NCI-H446 (cell line): Measurements from ENCODE around the gene CAV1.
A peak's percentile ranks its signal among the peaks of the same experiment; 100 is the strongest.
"Not testable (repeated sequence)": the region's sequence is repeated elsewhere in the genome, so short reads cannot be mapped to it uniquely, and the experiment has no call there.

Experiments used
- DNase-seq, 2 experiments: peaks; one replicate each; lab custom pipeline; 2025; lab: John Stamatoyannopoulos, UW

Gene CAV1

DNA sequence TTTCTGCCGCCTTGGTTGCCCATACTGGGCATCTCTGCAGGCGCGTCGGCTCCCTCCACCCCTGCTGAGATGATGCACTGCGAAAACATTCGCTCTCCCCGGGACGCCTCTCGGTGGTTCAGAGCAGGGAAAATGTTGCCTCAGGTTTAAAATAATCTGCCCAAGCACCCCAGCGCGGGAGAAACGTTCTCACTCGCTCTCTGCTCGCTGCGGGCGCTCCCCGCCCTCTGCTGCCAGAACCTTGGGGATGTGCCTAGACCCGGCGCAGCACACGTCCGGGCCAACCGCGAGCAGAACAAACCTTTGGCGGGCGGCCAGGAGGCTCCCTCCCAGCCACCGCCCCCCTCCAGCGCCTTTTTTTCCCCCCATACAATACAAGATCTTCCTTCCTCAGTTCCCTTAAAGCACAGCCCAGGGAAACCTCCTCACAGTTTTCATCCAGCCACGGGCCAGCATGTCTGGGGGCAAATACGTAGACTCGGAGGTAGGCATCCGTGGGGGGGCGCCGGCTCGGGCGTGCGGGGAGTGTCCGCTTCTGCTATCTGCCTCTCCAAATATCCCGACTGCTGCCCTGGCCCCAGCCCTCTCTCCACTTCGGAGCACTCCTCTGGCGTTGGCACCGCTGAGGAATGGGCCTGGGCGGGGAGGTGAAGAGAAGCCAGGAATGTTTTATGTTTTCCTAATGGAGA, at the start of gene CAV1:
CAV1 (plus strand) TSS at position 428 of the 689 bp plus-strand sequence; CDS start at position 455, 27 bp downstream.
- DNase-seq, result peak in 1 of 2 experiments; percentile 45

DNA sequence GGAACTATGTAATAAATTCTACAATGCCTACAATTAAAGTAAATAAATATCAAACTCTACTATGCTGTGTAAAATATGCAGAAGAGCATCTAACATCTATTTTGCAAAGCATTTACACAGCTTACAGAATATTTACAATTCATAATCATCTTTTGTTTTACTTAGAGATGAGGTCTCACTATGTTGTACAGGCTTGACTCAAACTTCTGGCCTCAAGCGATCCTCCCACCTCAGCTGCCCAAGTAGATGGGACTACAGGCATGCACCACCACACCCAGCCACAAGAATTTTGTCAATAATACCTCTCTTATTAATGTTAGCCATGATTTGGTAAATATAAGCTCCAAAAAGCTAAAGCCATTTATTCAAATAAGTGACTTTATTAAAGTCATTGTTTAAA, 47.2 kb upstream of the CAV1 start:
- DNase-seq, result no peak

DNA sequence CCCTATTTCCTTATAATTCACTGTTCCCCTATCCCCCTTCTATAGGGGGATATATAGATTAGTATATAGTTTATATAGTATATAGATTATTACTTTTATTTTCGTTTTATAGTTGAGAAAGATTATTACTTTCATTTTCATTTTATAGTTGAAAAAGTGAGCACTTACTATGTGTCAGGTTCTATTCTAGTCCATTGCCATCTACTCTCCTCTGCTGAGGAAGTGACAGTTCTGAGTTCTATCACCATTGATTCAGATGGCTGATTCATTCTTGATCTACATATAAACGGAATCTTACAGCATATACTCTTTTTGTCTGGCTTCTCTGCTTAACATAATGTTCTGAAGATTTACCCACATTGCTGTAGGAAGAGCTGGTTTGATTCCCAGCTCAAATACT, 46.0 kb upstream of the CAV1 start:
- DNase-seq, result no peak

GRCh38 chr7:116483271-116483942, 41.4 kb upstream of the CAV1 start:
- no peak for DNase-seq

DNA sequence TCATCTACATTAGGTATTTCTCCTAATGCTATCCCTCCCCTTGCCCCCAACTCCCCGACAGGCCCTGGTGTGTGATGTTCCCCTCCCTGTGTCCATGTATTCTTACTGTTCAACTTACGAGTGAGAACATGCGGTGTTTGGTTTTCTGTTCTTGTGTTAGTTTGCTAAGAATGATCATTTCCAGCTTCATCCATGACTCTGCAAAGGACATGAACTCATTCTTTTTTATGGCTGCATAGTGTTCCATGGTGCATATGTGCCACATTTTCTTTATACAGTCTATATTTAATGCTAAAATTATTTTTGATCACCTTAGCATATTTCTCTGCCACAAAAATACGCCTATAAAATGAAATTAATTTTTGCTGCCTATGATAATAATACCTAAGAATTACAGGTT, 40.4 kb upstream of the CAV1 start:
- DNase-seq, result not testable (repeated sequence)

DNA sequence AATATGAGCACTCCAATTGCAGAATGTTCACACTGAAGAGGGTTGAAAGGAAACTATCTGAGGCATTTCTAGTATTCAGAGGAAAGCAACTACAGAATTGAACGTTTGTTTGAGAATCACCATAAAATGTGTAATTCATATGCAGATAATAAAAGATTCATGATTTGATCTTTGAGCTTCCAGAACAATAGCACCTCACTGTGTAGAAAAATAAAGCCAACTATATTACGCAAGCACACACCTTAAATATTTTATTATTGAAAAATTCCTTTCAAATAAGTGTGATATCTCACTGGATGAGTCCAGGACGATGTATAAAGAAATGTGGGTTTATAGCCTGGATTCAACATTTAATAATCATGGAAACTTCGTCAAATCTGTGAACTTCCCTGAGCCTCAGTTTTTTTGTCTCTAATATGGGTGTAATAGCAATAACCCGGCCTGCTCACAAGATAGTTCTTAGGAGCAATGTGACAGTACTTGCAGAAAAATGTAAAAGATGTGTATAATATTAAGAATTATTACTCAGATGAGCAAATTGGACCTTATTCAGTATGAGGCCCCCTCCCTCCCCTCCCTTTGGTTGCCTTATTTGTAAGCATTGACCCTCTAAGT, 36.8 kb upstream of the CAV1 start:
- DNase-seq, result no peak

DNA sequence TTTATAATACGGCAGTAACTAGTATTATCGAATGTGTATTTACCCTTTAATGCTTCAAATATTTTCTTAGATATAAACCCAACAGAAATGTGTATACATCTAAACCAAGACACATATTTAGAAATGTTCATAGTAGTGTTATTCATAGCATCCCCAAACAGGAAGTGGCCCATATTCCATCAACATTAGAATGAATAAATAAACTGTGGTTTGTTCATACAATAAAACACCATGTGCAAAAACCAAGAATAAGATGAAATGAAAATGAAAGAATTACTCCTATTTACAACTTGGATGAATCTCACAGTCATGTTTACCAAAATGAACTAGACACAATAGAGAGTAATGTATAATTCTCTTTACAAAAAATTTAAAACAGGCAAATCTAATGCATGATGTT, 34.5 kb upstream of the CAV1 start:
- DNase-seq, result no peak

DNA sequence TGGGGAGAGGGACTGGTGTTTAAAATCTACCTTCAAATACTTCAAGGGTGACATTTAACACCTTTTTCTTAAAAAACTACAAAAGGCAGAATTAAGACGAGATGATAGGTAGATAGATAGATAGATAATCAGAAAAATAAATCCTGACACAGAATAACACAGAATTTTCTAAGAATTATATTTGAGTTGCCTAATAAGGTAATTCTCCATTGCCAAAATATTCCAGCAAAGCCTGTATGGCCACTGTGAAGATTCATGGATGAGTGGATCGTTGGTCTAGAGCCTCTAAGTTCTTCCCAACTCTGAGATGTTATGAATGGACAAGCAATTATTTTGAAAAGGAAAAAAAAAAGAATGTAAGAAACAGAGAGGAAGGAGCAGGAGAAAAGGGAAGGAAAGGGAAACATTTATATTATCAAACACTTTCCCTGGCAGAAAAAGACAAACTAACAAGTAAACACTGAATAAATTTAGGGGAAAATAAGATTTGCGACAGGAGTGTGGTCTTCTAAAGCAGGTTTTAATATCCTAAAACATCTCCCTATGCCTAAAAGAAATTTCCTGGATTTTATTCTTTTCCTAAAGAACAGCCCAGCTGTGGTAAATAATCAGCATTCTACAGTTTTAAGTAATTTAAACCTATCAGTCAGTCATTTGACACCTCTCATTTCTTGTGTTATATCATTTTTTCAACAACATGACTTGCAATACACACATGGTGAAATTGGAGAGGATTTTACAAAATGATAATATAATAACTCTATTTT, 32.8 kb upstream of the CAV1 start:
- no peak for DNase-seq

- no peak for DNase-seq
These were observed 32.2 kb upstream of the CAV1 start for GRCh38 chr7:116492654-116493109.

DNA sequence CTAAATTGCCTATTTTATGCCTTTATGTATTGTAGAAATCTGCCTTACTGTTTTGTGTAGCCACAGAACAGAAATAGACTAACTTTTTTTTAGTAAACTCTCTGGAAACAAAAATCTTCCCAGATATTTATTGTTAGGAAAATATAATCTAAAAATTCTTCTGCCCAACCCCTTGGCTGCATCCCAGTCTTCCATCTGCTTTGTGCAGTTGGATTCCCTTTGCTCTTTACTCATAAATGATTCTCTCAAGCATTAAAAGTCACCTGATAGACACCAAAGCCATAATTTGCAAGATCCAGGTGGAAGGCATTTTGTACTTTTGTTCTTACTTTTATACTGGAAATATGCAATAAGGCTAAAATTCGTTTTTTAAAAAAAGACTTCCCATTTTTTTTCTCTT, 31.4 kb upstream of the CAV1 start:
- no peak for DNase-seq

GRCh38 chr7:116494472-116494871, 30.4 kb upstream of the CAV1 start:
- DNase-seq, result no peak

DNA sequence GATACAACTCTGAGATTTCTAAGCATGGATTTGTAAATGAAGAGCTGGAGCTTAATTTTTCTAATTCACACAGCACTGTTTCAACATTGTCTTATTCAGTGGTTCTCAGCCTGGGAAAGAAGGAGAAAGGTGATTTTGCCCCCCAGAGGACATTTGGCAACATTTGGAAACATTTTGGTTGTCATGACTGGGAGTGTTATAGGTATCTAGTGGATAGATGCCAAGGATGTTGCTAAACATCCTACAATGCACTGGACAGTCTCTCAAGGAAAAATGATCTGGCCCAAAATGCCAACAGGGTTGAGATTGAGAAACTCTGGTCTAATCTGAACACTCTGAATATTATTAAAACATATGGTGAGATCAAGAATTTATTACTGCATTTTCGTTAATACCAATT, 29.1 kb upstream of the CAV1 start:
- no peak for DNase-seq

DNA sequence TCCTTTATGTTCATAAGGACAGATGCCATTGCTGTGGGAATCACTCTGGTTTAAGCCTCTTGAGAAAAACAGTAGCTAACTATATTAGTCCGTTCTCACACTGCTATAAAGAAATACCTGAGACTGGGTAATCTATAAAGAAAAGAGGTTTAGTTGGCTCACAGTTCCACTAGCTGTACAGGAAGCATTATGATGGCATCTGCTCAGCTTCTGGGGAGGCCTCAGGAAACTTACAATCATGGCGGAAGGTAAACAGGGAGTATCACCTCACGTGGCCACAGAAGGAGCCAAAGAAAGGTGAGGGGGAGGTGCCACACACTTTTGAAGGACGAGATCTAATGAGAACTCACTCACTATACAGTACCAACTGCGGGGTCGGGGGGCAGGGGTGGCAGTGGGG, 28.2 kb upstream of the CAV1 start:
- no peak for DNase-seq

DNA sequence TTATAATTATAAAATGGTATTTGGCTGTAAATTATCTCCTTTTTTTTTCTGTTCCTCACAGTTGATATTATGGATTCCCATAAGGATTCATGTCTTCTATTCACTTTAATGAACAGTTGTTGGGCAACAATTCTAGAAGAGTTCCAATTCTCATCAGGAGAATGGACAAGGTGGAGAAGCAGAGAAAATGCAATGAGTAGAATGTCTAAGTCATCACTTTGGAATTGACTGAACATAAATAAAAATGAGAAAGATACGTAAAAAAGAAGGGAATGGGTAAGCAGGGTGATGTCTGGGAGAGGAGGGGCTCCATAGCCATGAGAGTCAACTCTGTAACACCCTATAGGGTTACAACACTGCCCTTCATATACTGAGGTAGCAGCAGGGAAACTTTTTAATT, 27.1 kb upstream of the CAV1 start:
- no peak for DNase-seq

DNA sequence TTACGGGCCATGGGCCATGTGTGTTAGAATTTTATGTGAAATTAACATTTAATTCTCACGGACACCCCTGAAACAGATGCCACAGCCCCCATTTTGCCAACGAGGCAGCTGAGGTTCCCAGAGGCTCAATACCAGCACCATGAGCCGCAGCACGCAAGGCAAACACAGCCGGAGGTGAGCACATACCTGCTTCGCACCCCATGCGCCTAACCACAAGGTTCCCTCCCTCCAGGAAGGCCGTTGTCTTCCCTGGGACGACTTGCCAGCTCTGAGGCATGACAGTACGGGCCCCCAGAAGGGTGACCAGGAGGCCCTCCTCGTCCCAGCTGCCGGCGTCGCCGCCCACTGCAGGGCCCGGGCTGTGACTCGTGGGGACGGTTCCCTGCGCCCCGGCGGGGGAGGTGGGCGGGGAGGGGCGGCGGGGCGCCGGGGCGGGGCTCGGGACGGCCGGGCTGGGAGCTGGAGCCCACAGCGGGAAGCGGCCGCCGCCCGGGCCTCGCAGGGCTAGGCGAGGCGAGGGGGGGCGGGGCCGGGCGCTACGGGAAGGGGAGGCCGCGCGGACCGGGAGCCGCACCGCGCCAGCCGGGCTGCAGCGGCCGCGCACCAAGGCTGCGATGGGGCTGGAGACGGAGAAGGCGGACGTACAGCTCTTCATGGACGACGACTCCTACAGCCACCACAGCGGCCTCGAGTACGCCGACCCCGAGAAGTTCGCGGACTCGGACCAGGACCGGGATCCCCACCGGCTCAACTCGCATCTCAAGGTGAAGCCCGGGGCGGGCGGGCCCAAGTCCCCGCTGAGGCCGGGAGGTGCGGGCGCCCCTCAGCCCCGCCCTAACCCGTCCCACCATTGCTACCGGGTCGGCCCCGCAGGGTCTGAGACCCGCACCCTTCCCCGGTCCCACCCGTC, 25.4 kb upstream of the CAV1 start, which contains the start of gene CAV2:
CAV2 (plus strand) TSS at position 571 of the 910 bp plus-strand sequence; CDS start at position 615, 44 bp downstream.
- no peak for DNase-seq

DNA sequence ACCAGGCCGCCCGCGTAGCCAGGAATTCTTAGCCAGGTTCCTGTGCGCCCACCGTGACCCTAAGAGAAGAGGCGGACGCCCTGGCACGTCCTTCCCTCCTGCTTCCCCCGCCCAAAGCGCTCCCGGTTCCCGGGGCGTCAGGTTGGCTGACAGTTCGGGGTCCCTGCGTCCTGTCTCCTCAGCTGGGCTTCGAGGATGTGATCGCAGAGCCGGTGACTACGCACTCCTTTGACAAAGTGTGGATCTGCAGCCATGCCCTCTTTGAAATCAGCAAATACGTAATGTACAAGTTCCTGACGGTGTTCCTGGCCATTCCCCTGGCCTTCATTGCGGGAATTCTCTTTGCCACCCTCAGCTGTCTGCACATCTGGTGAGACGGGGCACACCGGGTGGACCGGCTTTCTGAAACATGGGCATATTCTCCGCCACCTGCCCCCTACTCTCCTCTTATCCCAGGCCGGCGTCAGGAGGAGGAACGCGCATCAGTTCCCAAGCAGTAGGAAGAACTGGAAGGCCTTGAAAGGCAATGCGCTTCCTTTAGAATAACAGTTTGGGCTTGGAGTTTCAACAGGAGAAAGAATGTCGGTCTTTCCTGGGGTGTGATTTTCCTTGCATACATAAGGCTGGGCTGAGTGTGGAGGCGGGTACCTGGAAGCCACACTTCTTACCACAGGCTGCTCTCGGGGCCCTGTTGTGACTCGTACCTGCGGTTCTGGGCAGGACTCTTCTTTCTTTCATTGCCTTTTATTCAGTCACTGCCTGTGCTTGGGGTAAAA, 24.6 kb upstream of the CAV1 start:
- no peak for DNase-seq

DNA sequence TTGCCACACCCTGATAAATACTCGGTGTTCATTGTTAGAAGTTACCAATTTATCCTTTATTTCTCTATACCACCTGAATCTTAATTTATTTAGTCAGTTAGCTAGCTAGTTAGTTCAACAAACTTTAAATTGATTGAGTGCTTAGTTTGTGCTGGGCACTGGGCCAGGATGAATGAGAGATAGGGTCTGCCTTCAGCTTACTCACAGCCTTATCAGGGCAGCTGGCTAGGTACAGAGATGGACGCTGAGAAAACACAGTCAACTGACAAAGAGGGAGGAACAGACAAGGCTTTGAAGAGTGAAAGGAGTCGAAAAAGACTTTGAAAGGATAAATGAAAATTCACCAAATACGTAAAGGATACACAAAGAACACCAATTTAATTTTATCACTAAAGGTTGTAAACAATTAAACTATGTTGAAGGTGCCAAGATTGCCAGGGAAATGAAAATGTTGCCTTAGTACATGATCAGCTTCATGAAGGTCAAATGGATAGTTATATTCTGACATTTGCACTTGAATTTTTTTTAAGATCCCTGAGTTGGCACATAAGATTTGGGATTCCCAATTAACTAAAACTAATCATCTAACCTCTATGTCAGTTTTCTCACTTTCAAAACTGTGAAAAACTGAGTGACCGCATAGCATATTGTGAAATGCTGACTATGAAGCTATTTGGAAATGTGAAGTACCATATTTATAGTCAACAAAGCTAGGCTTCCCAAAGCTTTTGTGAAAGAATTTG, 23.2 kb upstream of the CAV1 start:
- DNase-seq, result no peak

GRCh38 chr7:116502201-116503096, 22.4 kb upstream of the CAV1 start:
- DNase-seq, result no peak

DNA sequence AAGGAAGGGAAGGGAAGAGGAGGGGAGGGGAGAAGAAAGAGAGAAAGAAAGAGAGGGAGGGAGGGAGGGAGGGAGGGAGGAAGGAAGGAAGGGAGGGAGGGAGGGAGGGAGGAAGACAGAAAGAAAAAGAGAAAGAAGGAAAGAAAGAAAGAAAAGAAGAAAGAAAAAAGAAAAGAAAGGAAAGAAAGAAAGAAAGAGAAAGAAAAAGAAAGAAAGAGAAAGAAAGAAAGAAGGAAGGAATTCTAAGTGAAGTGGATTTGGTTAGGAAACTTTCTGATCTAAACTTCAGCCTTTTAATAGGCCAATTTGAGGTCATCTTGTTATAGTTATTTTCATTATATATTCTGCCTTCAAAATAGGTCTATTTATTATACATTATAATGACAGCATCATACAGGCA, 21.0 kb upstream of the CAV1 start:
- DNase-seq, result no peak
